DND-41 (cell line): ENCODE data around the gene MLC1.

Experiments
- ATAC-seq: fragments of 200-7000 bp; cut with Tn5 transposase; 3 replicates; pipeline ENCODE4 v1.9.1; 2021; ENCODE audit warnings: low read depth; ENCODE audit not compliant: insufficient read depth
- DNase-seq: peaks from one replicate; pipeline ENCODE4 v3.0.0-alpha.2; 2020
- H2AFZ ChIP-seq: 2 replicates; pipeline ENCODE4 v1.6.0; 2012; ENCODE audit warnings: low read depth, low read length
- H3K27ac ChIP-seq: 2 replicates; pipeline ENCODE4 v1.5.1; 2012; ENCODE audit warnings: low read length, inconsistent platforms
- H3K27me3 ChIP-seq: fragments of 200-600 bp; sonication (generic); 2 replicates; pipeline ENCODE4 v1.6.0; 2012; ENCODE audit warnings: low read length, mild to moderate bottlenecking, inconsistent platforms; ENCODE audit not compliant: insufficient read depth, poor library complexity
- H3K36me3 ChIP-seq: 2 replicates; pipeline ENCODE4 v1.5.1; 2012; ENCODE audit warnings: low read length, inconsistent platforms; ENCODE audit not compliant: insufficient read depth
- H3K4me1 ChIP-seq: 2 replicates; pipeline ENCODE4 v1.5.1; 2012; ENCODE audit warnings: mild to moderate bottlenecking, low read length; ENCODE audit not compliant: insufficient read depth
- H3K4me2 ChIP-seq: 2 replicates; pipeline ENCODE4 v1.6.0; 2012; ENCODE audit warnings: mild to moderate bottlenecking, moderate library complexity, low read length, inconsistent platforms; ENCODE audit not compliant: insufficient read depth
- H3K4me3 ChIP-seq, 2 experiments: fragments of 200-600 bp in 1 of 2; shearing (Covaris generic) in 1 of 2; 2 replicates each; pipeline ENCODE4 v1.5.1; 2012 to 2016; ENCODE audit warnings: inconsistent platforms in 2 of 2, low read length in 2 of 2, mild to moderate bottlenecking in 2 of 2, low read depth in 1 of 2, moderate library complexity in 1 of 2
- H3K79me2 ChIP-seq: 2 replicates; pipeline ENCODE4 v1.6.0; 2012; ENCODE audit warnings: low read length, inconsistent platforms; ENCODE audit not compliant: insufficient read depth
- H3K9ac ChIP-seq: 2 replicates; pipeline ENCODE4 v1.6.0; 2012; ENCODE audit warnings: low read depth, mild to moderate bottlenecking, inconsistent platforms, low read length, moderate library complexity
- H3K9me3 ChIP-seq: 2 replicates; pipeline ENCODE4 v1.5.1; 2012; ENCODE audit warnings: low read length, moderate library complexity, mild to moderate bottlenecking, inconsistent platforms; ENCODE audit not compliant: insufficient read depth, severe bottlenecking
- H4K20me1 ChIP-seq: 2 replicates; pipeline ENCODE4 v1.6.0; 2012; ENCODE audit warnings: low read length; ENCODE audit not compliant: insufficient read depth
- CTCF ChIP-seq: IDR thresholded peaks from 2 replicates; pipeline ENCODE4 v1.5.1; 2012; ENCODE audit warnings: borderline replicate concordance, low read length, moderate library complexity, mild to moderate bottlenecking; ENCODE audit not compliant: poor library complexity, severe bottlenecking; ENCODE audit errors: extremely low read depth
- EZH2 ChIP-seq: IDR thresholded peaks from 3 replicates; pipeline ENCODE4 v1.6.1; 2012; ENCODE audit warnings: borderline replicate concordance, low read depth, mild to moderate bottlenecking, moderate library complexity, low read length, inconsistent platforms; ENCODE audit not compliant: severe bottlenecking

Gene MLC1

GRCh38 chr22:50049299-50050195 is 35.7 kb downstream of the MLC1 start:
- H3K27me3 ChIP-seq, result no peaks in the 10 kb centered on the region
- DNase-seq, result no peak
- ATAC-seq, result no peak
- H2AFZ ChIP-seq, result no peak overlapping the region
- H3K79me2 ChIP-seq, result no peaks in the 10 kb centered on the region
- no peaks in the 10 kb centered on the region for H3K4me1 ChIP-seq
- no peak overlapping the region for H3K4me3 ChIP-seq
- TF ChIP-seq CTCF (no peak), EZH2 (no peak)
- H3K27ac ChIP-seq, result no peak overlapping the region
- H3K9me3 ChIP-seq, result no peaks in the 10 kb centered on the region
- H4K20me1 ChIP-seq, result 0 out of 2 replicates have a peak, but pooled peaks cover 4% of the 10 kb centered on the region
- no peak overlapping the region for H3K4me2 ChIP-seq
- H3K36me3 ChIP-seq, result no peaks in the 10 kb centered on the region
- no peak overlapping the region for H3K9ac ChIP-seq

GRCh38 chr22:50048836-50049235 is 36.4 kb downstream of the MLC1 start:
- ATAC-seq (no peak), DNase-seq (no peak)
- Histone ChIP-seq H2AFZ (no peak overlapping the region), H3K4me2 (no peak overlapping the region), H3K9ac (no peak overlapping the region), H3K36me3 (no peaks in the 10 kb centered on the region), H3K9me3 (no peaks in the 10 kb centered on the region), H3K79me2 (no peaks in the 10 kb centered on the region), H3K4me1 (no peaks in the 10 kb centered on the region), H3K27ac (no peak overlapping the region), H4K20me1 (0 out of 2 replicates have a peak, but pooled peaks cover 4% of the 10 kb centered on the region), H3K27me3 (no peaks in the 10 kb centered on the region), H3K4me3 (no peak overlapping the region)
- TF ChIP-seq CTCF (no peak), EZH2 (no peak)

DNA sequence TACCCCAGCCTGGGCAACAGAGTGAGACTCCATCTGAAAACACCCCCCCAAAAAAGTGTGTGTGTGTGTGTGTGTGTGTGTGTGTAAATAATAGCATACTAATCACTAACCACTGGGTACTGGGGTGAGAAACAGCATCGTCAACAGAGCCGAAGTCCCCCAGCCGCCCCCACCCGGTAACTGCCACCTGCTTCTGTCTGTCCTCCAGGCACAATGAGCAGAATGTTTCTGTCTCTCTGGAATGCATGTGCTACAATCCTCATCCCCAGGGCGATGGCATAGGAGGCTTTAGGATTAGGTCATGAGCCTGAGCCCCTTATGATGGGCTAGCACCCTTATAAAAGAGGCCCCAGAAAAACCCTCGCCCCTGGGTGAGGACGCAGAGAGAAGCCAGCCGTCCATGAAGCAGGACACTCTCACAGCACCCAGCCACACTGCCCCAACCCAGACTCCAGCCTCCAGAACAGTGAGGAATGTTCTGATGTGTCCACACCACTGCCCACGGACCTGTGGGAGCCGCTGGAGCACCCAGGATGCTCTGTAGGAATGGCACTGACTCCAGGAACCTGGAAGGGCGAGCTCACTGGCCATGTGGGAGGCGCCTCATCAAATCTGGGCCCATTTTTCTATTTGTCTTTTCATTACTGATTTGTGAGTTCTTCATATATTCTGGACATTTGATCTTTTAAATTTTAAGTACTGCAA is 37.0 kb downstream of the MLC1 start:
- H3K4me1 ChIP-seq, result no peaks in the 10 kb centered on the region
- H3K4me2 ChIP-seq, result no peak overlapping the region
- no peak overlapping the region for H3K4me3 ChIP-seq
- no peaks in the 10 kb centered on the region for H3K27me3 ChIP-seq
- no peaks in the 10 kb centered on the region for H3K36me3 ChIP-seq
- no peak overlapping the region for H3K9ac ChIP-seq
- H4K20me1 ChIP-seq, result 0 out of 2 replicates have a peak, but pooled peaks cover 4% of the 10 kb centered on the region
- ATAC-seq (no peak), DNase-seq (no peak)
- no peak overlapping the region for H3K27ac ChIP-seq
- H3K79me2 ChIP-seq, result no peaks in the 10 kb centered on the region
- H3K9me3 ChIP-seq, result no peaks in the 10 kb centered on the region
- H2AFZ ChIP-seq, result no peak overlapping the region
- no peak for TF ChIP-seq CTCF
- TF ChIP-seq EZH2, result no peak
